Measurements from ENCODE around the gene SPRED1.

SPRED1 gene

GRCh38 chr15:38294126-38294525 lies 41.5 kb downstream of the SPRED1 start:
- no peaks in the 10 kb centered on the region for H3K36me3 ChIP-seq (ENCODE audit: control insufficient read depth in 1 of 2, insufficient read depth in 2 of 2, low read length in 2 of 2)
- no peak overlapping the region for H3K27ac ChIP-seq (ENCODE audit: low read length)
- H3K4me3 ChIP-seq (ENCODE audit: low read depth in 1 of 2, low read length in 2 of 2): no peak overlapping the region
- no peaks in the 10 kb centered on the region for H3K27me3 ChIP-seq (ENCODE audit: low read depth, low read length)
- peaks cover 0 to 19% of the 10 kb centered on the region in 2 donors for H3K4me1 ChIP-seq (ENCODE audit: control insufficient read depth in 1 of 2, insufficient read depth in 2 of 2, low read length in 2 of 2)
- H3K9me3 ChIP-seq (ENCODE audit: control insufficient read depth in 1 of 2, low read length in 2 of 2): peaks cover 3 to 7% of the 10 kb centered on the region in 2 donors

- peaks cover 0 to 3% of the 10 kb centered on the region in 2 donors for H3K36me3 ChIP-seq (ENCODE audit: control insufficient read depth in 1 of 2, insufficient read depth in 2 of 2, low read length in 2 of 2)
- peaks cover 0 to 19% of the 10 kb centered on the region in 2 donors for H3K4me1 ChIP-seq (ENCODE audit: control insufficient read depth in 1 of 2, insufficient read depth in 2 of 2, low read length in 2 of 2)
- no peaks in the 10 kb centered on the region for H3K9me3 ChIP-seq (ENCODE audit: control insufficient read depth in 1 of 2, low read length in 2 of 2)
- no peak overlapping the region for H3K27ac ChIP-seq (ENCODE audit: low read length)
- no peaks in the 10 kb centered on the region for H3K27me3 ChIP-seq (ENCODE audit: low read depth, low read length)
- no peak overlapping the region for H3K4me3 ChIP-seq (ENCODE audit: low read depth in 1 of 2, low read length in 2 of 2)
These were observed 45.2 kb downstream of the SPRED1 start for GRCh38 chr15:38297623-38298388.

- Histone ChIP-seq H3K27me3 (ENCODE audit: low read depth, low read length) (no peaks in the 10 kb centered on the region), H3K36me3 (ENCODE audit: control insufficient read depth in 1 of 2, insufficient read depth in 2 of 2, low read length in 2 of 2) (peaks cover 0 to 3% of the 10 kb centered on the region in 2 donors), H3K4me3 (ENCODE audit: low read depth in 1 of 2, low read length in 2 of 2) (no peak overlapping the region), H3K27ac (ENCODE audit: low read length) (no peak overlapping the region), H3K4me1 (ENCODE audit: control insufficient read depth in 1 of 2, insufficient read depth in 2 of 2, low read length in 2 of 2) (peaks cover 0 to 10% of the 10 kb centered on the region in 2 donors), H3K9me3 (ENCODE audit: control insufficient read depth in 1 of 2, low read length in 2 of 2) (no peaks in the 10 kb centered on the region)
These were observed 46.6 kb downstream of the SPRED1 start for GRCh38 chr15:38299216-38299615.

DNA sequence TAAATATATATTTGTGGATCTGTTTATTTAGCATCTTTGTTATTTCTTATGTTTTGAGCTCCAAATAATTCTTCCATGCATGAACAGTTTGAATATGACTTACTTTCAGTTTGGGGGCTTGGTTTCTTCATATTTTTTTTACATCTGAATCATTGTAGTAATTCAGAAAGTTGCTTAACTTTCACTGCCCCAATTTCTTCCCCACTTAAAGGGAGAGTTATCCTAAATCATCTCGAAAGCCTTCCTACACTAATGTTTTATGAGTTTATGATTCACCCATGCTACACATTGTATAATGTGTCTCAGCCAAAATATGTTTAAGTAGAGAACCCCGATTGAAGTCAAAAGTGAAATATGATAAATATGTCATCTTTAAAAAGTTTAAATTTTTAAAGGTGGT lies 47.8 kb downstream of the SPRED1 start:
- peaks cover 0 to 4% of the 10 kb centered on the region in 2 donors for H3K4me1 ChIP-seq (ENCODE audit: control insufficient read depth in 1 of 2, insufficient read depth in 2 of 2, low read length in 2 of 2)
- no peak overlapping the region for H3K27ac ChIP-seq (ENCODE audit: low read length)
- H3K4me3 ChIP-seq (ENCODE audit: low read depth in 1 of 2, low read length in 2 of 2): no peak overlapping the region
- H3K9me3 ChIP-seq (ENCODE audit: control insufficient read depth in 1 of 2, low read length in 2 of 2): no peaks in the 10 kb centered on the region
- H3K27me3 ChIP-seq (ENCODE audit: low read depth, low read length): no peaks in the 10 kb centered on the region
- H3K36me3 ChIP-seq (ENCODE audit: control insufficient read depth in 1 of 2, insufficient read depth in 2 of 2, low read length in 2 of 2): peaks cover 0 to 3% of the 10 kb centered on the region in 2 donors

DNA sequence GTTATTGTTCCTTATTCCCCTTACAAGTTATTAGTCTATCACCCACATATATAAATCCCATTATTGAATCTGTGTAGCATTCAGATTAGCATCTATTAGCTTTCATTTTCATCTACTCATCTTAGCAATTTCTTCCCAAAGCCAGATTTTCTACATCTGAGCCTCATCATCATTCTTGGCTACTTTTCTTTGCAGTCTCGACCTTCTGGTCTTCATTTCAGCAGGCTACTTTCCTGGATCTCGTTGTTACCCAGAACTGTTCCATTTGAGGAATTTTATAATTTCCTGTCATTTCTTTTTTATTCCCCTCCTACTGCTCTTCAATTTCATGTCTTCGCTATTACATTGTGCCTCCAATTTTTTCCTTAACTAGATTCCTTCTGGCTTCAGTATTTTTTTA lies 51.8 kb downstream of the SPRED1 start:
- no peaks in the 10 kb centered on the region for H3K27me3 ChIP-seq (ENCODE audit: low read depth, low read length)

GRCh38 chr15:38307251-38307650 lies 54.6 kb downstream of the SPRED1 start:
- Histone ChIP-seq H3K4me1 (ENCODE audit: control insufficient read depth in 1 of 2, insufficient read depth in 2 of 2, low read length in 2 of 2) (no peaks in the 10 kb centered on the region), H3K4me3 (ENCODE audit: low read depth in 1 of 2, low read length in 2 of 2) (no peak overlapping the region), H3K9me3 (ENCODE audit: control insufficient read depth in 1 of 2, low read length in 2 of 2) (no peaks in the 10 kb centered on the region), H3K36me3 (ENCODE audit: control insufficient read depth in 1 of 2, insufficient read depth in 2 of 2, low read length in 2 of 2) (no peaks in the 10 kb centered on the region), H3K27ac (ENCODE audit: low read length) (no peak overlapping the region), H3K27me3 (ENCODE audit: low read depth, low read length) (no peaks in the 10 kb centered on the region)

More for the DNA sequence above, 51.8 kb downstream of the SPRED1 start:
- Histone ChIP-seq H3K36me3 (ENCODE audit: control insufficient read depth in 1 of 2, insufficient read depth in 2 of 2, low read length in 2 of 2) (peaks cover 0 to 3% of the 10 kb centered on the region in 2 donors), H3K27ac (ENCODE audit: low read length) (no peak overlapping the region), H3K4me1 (ENCODE audit: control insufficient read depth in 1 of 2, insufficient read depth in 2 of 2, low read length in 2 of 2) (no peaks in the 10 kb centered on the region), H3K9me3 (ENCODE audit: control insufficient read depth in 1 of 2, low read length in 2 of 2) (no peaks in the 10 kb centered on the region), H3K4me3 (ENCODE audit: low read depth in 1 of 2, low read length in 2 of 2) (no peak overlapping the region)

- no peaks in the 10 kb centered on the region for H3K9me3 ChIP-seq (ENCODE audit: control insufficient read depth in 1 of 2, low read length in 2 of 2)
- H3K36me3 ChIP-seq (ENCODE audit: control insufficient read depth in 1 of 2, insufficient read depth in 2 of 2, low read length in 2 of 2): no peaks in the 10 kb centered on the region
- no peaks in the 10 kb centered on the region for H3K27me3 ChIP-seq (ENCODE audit: low read depth, low read length)
- no peak overlapping the region for H3K4me3 ChIP-seq (ENCODE audit: low read depth in 1 of 2, low read length in 2 of 2)
- H3K27ac ChIP-seq (ENCODE audit: low read length): no peak overlapping the region
- no peaks in the 10 kb centered on the region for H3K4me1 ChIP-seq (ENCODE audit: control insufficient read depth in 1 of 2, insufficient read depth in 2 of 2, low read length in 2 of 2)
These were observed 55.4 kb downstream of the SPRED1 start for GRCh38 chr15:38307861-38308641.

DNA sequence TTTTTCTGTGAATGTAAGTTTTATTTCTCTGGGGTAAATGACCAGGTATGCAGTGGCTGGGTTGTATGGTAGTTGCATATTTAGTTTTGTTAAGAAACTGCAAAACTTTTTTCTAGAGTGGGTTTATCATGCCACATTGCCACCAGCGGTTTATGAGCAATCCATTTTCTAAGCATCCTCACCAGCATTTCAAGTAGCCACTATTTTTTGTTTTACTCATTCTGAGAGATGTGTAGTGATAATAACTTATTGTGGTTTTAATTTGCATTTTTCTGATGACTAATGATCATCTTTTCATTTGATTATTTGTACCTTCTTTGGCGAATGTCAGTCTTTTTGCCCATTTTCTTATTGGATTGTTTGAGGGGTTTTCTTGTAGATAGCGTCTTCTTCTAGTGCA lies 56.2 kb downstream of the SPRED1 start:
- Histone ChIP-seq H3K4me1 (ENCODE audit: control insufficient read depth in 1 of 2, insufficient read depth in 2 of 2, low read length in 2 of 2) (no peaks in the 10 kb centered on the region), H3K27me3 (ENCODE audit: low read depth, low read length) (no peaks in the 10 kb centered on the region), H3K36me3 (ENCODE audit: control insufficient read depth in 1 of 2, insufficient read depth in 2 of 2, low read length in 2 of 2) (no peaks in the 10 kb centered on the region), H3K27ac (ENCODE audit: low read length) (no peak overlapping the region), H3K4me3 (ENCODE audit: low read depth in 1 of 2, low read length in 2 of 2) (no peak overlapping the region), H3K9me3 (ENCODE audit: control insufficient read depth in 1 of 2, low read length in 2 of 2) (no peaks in the 10 kb centered on the region)

DNA sequence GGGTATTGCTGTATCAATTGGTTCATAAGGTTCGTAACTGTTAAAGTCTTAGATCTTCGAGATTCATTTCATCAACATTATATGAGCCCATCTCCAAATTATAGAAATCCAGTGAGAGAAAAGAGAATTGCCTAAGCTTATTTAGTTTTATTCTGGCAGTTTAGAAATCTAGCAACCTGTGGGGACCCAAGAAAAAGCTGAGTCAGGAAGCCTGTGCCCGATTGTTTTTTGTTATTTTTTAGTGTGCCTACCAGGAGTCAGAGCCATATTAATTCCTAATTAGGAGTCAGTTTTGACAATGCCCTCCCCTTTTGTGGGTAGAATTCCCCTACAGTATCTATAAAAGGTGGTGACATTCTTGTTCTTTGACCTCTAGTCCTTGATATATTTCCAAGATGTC lies 59.6 kb downstream of the SPRED1 start:
- Histone ChIP-seq H3K4me3 (ENCODE audit: low read depth in 1 of 2, low read length in 2 of 2) (no peak overlapping the region), H3K36me3 (ENCODE audit: control insufficient read depth in 1 of 2, insufficient read depth in 2 of 2, low read length in 2 of 2) (no peaks in the 10 kb centered on the region), H3K27me3 (ENCODE audit: low read depth, low read length) (no peaks in the 10 kb centered on the region), H3K27ac (ENCODE audit: low read length) (no peak overlapping the region), H3K9me3 (ENCODE audit: control insufficient read depth in 1 of 2, low read length in 2 of 2) (no peaks in the 10 kb centered on the region), H3K4me1 (ENCODE audit: control insufficient read depth in 1 of 2, insufficient read depth in 2 of 2, low read length in 2 of 2) (no peaks in the 10 kb centered on the region)

GRCh38 chr15:38316311-38316710 lies 63.7 kb downstream of the SPRED1 start:
- H3K36me3 ChIP-seq (ENCODE audit: control insufficient read depth in 1 of 2, insufficient read depth in 2 of 2, low read length in 2 of 2): no peaks in the 10 kb centered on the region
- no peaks in the 10 kb centered on the region for H3K27me3 ChIP-seq (ENCODE audit: low read depth, low read length)
- no peaks in the 10 kb centered on the region for H3K9me3 ChIP-seq (ENCODE audit: control insufficient read depth in 1 of 2, low read length in 2 of 2)
- no peak overlapping the region for H3K4me3 ChIP-seq (ENCODE audit: low read depth in 1 of 2, low read length in 2 of 2)
- H3K4me1 ChIP-seq (ENCODE audit: control insufficient read depth in 1 of 2, insufficient read depth in 2 of 2, low read length in 2 of 2): peaks cover 0 to 9% of the 10 kb centered on the region in 2 donors
- H3K27ac ChIP-seq (ENCODE audit: low read length): no peak overlapping the region

DNA sequence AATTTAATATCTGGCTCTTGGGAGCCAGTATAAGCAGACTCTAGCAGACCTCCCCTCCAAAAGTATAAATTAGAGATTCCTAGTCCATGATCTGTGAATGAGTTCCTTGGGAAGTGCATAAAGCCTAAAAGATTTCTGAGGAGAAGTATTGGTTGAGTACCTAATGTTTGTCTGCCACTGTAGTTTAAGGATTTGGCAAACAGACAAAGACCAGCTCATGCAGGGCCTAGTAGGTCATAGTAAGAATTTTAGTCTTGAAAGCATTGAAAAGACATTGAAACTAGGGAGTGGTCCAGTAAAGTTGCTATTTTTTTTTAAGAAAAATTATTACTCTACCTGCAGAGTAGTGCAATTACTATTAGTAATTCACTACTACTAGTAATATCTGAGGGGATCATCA lies 67.5 kb downstream of the SPRED1 start:
- Histone ChIP-seq H3K27ac (ENCODE audit: low read length) (no peak overlapping the region), H3K36me3 (ENCODE audit: control insufficient read depth in 1 of 2, insufficient read depth in 2 of 2, low read length in 2 of 2) (no peaks in the 10 kb centered on the region), H3K4me3 (ENCODE audit: low read depth in 1 of 2, low read length in 2 of 2) (no peak overlapping the region), H3K27me3 (ENCODE audit: low read depth, low read length) (no peaks in the 10 kb centered on the region), H3K4me1 (ENCODE audit: control insufficient read depth in 1 of 2, insufficient read depth in 2 of 2, low read length in 2 of 2) (peaks cover 0 to 9% of the 10 kb centered on the region in 2 donors), H3K9me3 (ENCODE audit: control insufficient read depth in 1 of 2, low read length in 2 of 2) (no peaks in the 10 kb centered on the region)
